ENCODE results near the gene ARRB1.
A peak's percentile ranks its signal among the peaks of the same experiment; 100 is the strongest.

The ARRB1 gene

GRCh38 chr11:75245356-75246005 lies 106.0 kb downstream of the ARRB1 start:
- DNase-seq, result no peak

GRCh38 chr11:75244052-75244814 lies 107.2 kb downstream of the ARRB1 start:
- DNase-seq, result no peak

DNA sequence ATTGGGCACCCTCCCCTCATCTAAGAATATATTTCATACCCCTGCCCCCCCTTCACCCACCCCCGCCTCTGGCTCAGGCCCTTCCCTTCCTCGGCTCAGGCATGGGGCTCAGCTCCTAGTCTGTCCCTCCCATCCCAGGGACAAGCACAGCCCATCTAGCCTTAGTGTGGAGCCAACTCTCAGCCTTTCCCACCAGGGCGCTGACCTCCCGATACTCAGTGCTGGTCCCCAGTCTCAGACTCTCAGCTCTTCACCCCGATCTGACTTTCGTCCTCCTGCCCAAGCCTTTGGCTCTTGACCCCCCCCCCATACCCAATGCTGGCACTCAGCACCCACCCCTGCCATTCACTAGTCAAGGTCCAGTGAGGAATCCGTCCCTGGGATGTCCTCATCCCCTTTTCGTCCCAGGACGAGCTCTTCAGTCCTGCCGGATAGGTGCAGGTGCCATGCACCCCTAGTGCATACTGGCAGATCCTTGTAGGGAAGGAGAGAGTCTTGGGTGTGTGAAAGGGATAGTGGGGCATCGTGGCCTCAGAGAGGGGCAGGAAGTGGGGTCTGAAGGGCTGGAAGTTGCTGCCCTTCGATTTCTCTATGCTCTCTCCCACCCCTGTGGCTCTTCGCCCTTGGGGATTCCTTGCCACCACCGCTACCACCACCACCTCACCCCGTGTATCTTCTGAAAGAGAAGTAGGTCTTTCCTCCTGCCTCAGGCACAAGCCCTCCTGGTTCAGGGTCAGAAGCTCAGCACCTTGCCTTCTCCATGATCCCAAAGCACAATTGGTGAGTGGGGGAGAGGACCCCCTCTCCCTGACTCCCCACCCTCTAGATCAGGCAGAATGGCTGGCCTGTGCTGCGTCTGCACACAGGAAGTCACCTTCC lies 108.5 kb downstream of the ARRB1 start:
- DNase-seq, result no peak

- DNase-seq, result no peak
These were observed 109.4 kb downstream of the ARRB1 start for GRCh38 chr11:75241906-75242644.

DNA sequence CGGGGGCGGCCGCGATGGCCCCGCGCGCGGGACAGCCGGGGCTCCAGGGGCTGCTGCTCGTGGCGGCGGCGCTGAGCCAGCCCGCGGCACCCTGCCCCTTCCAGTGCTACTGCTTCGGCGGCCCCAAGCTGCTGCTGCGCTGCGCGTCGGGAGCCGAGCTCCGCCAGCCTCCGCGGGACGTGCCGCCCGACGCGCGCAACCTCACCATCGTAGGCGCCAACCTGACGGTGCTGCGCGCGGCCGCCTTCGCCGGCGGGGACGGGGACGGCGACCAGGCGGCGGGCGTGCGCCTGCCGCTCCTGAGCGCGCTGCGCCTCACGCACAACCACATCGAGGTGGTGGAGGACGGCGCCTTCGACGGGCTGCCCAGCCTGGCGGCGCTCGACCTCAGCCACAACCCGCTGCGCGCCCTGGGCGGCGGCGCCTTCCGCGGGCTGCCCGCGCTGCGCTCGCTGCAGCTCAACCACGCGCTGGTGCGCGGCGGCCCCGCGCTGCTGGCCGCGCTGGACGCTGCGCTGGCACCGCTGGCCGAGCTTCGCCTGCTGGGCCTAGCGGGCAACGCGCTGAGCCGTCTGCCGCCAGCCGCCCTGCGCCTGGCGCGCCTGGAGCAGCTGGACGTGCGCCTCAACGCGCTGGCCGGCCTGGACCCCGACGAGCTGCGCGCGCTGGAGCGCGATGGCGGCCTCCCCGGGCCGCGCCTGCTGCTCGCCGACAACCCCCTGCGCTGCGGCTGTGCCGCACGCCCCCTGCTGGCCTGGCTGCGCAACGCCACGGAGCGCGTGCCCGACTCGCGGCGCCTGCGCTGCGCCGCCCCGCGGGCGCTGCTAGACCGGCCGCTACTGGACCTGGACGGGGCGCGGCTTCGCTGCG lies 110.2 kb downstream of the ARRB1 start:
- peak; percentile 87 for DNase-seq

DNA sequence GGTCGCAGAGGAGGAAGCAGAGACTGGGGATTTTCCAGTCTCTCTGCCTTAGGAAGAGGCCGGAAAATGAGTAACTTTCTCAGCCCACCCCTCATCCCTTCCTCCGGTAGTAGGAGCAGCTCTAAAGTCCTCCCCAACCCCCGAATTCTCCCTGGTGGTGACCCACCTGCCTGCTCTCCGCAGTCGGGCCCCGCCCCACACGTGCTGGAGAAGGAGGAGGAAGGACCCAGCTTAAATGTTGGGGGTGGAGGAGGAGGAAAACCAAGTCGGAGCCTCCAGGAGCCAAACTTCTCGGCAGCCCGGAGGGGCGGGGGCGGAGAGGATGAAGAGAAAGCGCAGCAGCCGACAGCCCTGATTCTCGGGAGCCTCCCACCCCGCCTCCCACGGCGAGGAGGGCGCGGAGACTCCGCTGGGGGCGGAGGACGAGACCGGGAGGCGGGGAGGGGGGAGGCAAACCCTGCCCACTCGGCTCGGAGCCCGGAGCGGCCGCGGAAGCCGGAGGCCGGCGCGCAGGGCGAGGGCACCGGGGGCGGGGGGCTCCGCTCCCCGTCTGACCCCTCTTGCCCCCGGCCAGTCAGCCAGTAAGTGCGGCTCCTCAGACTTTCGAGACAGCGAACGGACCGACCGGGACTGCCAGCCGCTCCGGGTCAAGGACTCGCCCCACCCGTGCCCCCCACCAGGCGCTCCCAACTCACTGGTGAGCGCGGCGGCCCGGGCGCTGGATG lies 111.0 kb downstream of the ARRB1 start, which contains the start of gene TPBGL:
Gene TPBGL (plus strand): TSS at position 464 of the 725 bp plus-strand sequence. CDS start 276 bp downstream, outside the sequence.
- peak; percentile 40 for DNase-seq

GRCh38 chr11:75239531-75240290 lies 111.8 kb downstream of the ARRB1 start:
- DNase-seq, result no peak

- DNase-seq, result no peak
These were observed 112.6 kb downstream of the ARRB1 start for GRCh38 chr11:75238595-75239440.

DNA sequence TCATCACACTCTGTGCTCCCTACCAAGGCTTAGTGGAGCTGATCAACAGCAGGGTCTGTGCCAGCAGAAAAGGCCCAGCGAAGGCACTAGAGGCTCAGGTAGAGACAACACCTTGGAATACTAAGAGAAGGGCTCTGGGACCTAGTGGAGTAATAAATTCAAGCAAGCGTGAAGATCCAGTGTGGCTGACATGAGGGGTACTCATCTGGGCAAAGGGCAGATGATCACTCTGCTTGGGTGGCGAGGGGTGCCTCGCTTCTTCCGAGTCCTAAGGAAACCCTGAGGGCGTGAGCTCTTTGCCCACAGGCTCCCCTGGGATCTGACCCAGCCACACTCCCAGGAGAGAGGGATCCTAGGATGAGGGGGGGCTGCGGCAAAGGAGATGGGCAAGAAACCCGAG lies 114.4 kb downstream of the ARRB1 start:
- DNase-seq, result no peak

DNA sequence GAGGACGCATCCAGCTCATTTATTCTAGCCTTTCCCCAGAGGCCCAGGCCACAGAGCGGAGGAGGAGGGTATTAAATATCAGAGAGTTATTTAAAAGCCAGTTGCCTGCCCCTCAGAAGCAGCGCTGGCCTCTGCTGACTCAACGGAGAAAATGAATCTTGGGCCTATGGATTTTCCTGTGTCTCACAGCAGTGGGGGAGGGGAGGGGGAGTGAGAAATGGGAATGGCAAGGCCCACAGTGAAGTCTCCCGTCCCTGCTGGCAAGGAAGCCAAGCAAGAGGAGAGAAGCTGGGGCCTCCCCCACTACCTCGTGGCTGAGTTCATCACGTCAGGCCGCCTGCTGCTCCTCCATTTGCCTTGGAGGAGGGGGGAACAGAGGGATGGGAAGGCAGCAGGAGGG lies 115.4 kb downstream of the ARRB1 start:
- DNase-seq, result no peak

GRCh38 chr11:75233754-75234172 lies 117.7 kb downstream of the ARRB1 start:
- DNase-seq, result no peak

DNA sequence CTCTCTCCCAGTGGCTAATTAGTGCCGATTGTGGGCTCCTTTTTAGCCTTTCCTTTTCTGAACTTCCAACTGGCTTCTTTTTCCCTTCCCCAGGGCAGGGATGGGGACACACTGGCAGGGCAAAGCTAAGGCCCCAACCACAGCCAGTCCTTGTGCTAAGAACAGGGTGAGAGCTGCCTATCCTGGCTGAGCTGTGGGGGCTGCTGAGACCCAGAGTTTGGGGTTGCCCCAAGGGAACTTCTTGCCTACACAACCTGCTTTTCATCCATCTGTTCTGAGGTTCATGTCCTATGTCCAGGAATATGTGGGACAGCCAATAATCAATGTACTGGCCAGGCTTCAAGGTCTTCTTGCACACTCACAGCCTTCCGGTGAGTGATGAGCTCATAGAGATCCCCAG lies 120.8 kb downstream of the ARRB1 start:
- no peak for DNase-seq

DNA sequence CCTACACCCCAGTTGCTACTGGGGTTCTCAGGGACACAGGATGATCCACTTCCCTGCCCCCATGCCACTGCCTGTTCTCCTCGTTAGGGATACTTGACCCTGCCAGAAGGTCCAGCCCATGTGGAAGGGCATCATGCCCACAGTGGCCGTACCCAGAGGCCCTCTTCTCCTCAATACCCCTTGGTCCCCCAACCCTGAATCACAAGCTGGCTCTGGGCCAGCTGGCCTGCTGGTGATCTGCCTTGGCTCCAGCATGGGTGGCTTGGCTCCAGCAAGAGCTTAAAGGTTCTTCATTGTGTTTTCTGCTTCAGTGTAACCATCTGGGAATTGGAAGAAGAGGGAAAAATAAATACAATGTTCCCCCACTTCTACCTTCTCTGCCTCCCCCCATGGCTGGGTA lies 122.0 kb downstream of the ARRB1 start:
- no peak for DNase-seq

DNA sequence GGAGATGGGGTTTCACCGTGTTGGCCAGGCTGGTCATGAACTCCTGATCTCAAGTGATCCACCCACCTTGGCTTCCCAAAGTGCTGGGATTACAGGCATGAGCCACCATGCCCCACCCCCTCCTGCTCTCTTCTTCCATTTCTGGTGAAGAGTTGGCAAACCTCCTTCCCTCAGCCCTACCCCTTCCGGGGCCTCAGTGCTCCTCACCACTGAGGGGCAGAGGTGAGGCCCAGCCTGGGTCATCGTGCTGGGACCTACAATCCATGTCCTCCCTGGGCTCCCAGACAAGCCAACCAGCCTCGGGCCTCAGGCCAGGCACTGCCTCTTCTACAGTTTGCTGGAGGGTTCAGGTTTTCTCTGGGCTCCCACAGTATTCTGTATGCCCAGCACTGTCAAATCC lies 125.7 kb downstream of the ARRB1 start:
- DNase-seq, result no peak

DNA sequence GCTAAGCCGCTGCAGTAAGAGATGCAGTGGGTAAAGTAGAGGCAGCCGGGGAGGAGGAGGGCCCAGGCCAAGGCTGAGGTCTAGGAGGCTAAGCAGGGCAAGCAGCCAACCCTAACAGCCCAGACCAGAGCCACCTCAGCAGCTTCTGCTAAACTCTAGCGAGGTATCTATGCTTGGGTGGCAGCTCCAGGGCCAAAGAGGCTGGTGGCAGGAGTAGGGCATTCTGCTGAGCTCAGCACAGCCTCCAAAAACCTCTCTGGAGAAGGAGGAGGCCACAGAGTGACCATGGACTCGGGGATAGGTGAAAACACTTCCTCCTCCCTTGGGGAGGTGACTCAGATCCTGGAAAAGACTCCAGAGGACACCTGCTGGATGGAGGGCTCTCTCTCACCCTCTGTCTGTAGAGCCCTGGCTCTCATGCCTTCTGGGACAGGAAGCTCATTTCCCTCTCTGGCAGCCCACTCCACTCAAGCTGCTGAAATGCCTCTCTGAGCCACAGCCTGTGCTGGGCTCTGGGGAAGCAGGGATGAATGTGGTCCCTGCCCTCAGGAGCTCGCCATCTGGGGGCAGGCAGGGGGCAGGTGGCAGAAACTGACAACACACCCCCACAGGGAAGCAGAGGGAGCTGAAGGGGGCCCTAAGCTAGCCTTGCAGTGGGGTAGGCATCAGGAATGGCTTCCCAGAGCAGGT lies 127.4 kb downstream of the ARRB1 start:
- no peak for DNase-seq

GRCh38 chr11:75219869-75220268 lies 131.6 kb downstream of the ARRB1 start:
- DNase-seq, result no peak

DNA sequence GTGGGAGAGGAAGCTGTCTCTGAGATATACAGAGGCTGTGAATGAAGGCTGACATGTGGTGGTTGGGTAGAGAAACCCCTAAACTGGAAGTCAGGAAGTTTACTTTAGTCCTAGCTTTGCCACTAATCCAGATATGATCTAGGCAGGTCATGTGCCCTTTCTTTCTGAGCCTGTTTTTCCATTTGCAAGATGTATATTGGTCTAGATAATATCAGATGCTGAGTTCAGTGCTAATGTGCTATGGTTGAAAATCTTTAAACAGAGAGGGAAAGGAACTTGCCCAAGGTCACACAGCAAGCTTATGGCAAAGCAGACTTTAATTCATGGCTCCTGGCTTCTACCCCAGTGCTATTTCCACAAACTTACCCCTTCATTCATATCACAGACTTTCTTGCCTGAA lies 136.6 kb downstream of the ARRB1 start:
- DNase-seq, result no peak

DNA sequence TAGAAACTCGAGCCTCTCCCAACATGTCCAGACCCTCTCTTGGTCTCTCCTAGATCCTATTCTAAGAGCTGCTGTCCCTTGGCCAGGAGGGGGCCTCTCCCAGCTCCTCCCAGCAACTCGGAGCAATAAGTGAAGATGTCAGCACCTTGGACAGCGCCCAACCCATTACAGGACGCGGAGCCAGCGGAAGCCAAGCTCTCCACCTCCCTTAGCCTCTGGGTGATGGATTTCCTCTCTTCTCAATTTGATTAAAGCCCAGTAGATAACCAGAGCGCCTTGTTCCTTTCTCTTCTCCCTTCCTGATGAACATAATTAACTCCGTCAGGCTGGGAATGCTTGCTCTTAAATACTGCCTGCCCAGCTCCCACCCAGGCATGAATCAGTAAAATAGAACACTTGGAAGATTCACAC lies 137.0 kb downstream of the ARRB1 start:
- no peak for DNase-seq

Measured in NCI-H345 (cell line).